Mammary epithelial cell (primary cell): ENCODE results near the gene CLASP1.

Source experiments
- EZH2 ChIP-seq: IDR thresholded peaks from 2 replicates; pipeline ENCODE4 v1.6.1; 2012; ENCODE audit warnings: low read length, inconsistent platforms, borderline replicate concordance
- TF ChIP-seq, protein P1 (sequence below), 2 donors: IDR thresholded peaks in 1 of 2; conservative IDR thresholded peaks in 1 of 2; 2 replicates each; pipeline ENCODE4 v1.5.1; 2011 to 2012; ENCODE audit warnings: inconsistent platforms in 2 of 2, low read length in 2 of 2, mild to moderate bottlenecking in 2 of 2, control low read depth in 1 of 2, low read depth in 1 of 2; ENCODE audit not compliant: insufficient read depth in 1 of 2; ENCODE audit errors: extremely low read depth in 1 of 2

DNA sequence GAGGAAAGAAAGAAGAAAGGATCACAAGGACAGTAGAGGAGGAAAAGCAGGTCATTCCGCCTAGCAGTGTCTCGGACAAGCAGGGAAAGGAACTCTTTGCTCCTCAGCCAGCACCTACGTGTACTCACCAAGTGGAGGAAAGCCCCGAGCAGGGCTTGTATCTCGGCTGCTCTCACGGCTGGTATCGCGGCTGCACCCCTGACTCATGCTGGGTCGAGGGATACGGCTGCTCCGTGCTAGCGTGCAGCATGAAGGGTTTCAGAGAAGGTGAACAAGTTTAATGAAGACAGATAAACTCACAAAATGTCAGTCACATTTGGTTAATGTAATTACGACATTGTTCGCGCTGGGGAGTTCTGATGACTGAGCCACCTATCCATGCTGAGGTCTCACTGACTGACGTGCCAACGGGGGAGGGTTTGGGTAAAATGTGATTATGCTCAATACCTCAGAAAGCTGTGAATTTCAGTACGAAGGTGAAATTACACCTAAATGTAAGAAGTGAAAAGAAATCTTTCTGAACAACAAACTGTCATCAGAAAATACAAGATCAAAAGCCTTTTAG lies 230.7 kb downstream of the CLASP1 start:
- TF ChIP-seq, protein P1, sequence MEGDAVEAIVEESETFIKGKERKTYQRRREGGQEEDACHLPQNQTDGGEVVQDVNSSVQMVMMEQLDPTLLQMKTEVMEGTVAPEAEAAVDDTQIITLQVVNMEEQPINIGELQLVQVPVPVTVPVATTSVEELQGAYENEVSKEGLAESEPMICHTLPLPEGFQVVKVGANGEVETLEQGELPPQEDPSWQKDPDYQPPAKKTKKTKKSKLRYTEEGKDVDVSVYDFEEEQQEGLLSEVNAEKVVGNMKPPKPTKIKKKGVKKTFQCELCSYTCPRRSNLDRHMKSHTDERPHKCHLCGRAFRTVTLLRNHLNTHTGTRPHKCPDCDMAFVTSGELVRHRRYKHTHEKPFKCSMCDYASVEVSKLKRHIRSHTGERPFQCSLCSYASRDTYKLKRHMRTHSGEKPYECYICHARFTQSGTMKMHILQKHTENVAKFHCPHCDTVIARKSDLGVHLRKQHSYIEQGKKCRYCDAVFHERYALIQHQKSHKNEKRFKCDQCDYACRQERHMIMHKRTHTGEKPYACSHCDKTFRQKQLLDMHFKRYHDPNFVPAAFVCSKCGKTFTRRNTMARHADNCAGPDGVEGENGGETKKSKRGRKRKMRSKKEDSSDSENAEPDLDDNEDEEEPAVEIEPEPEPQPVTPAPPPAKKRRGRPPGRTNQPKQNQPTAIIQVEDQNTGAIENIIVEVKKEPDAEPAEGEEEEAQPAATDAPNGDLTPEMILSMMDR (conservative IDR thresholded peaks at IDR 0.05 in 1 of 2, IDR thresholded peaks at IDR 0.05 in 1 of 2; ENCODE audit: extremely low read depth in 1 of 2, insufficient read depth in 1 of 2, low read depth in 1 of 2, low read length in 2 of 2), result no peak
- no peak for TF ChIP-seq EZH2
